HG02973 (cell line): ENCODE results near the gene SLC22A13.
"Not testable (repeated sequence)": the region's sequence is repeated elsewhere in the genome, so short reads cannot be mapped to it uniquely, and the experiment has no call there.

Source experiments
- ATAC-seq: cut with Tn5 transposase; IDR thresholded peaks from one replicate; pipeline ENCODE4 v1.9.1; 2021; ENCODE audit warnings: moderate library complexity; ENCODE audit not compliant: unreplicated experiment

SLC22A13 gene, protein sequence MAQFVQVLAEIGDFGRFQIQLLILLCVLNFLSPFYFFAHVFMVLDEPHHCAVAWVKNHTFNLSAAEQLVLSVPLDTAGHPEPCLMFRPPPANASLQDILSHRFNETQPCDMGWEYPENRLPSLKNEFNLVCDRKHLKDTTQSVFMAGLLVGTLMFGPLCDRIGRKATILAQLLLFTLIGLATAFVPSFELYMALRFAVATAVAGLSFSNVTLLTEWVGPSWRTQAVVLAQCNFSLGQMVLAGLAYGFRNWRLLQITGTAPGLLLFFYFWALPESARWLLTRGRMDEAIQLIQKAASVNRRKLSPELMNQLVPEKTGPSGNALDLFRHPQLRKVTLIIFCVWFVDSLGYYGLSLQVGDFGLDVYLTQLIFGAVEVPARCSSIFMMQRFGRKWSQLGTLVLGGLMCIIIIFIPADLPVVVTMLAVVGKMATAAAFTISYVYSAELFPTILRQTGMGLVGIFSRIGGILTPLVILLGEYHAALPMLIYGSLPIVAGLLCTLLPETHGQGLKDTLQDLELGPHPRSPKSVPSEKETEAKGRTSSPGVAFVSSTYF

DNA sequence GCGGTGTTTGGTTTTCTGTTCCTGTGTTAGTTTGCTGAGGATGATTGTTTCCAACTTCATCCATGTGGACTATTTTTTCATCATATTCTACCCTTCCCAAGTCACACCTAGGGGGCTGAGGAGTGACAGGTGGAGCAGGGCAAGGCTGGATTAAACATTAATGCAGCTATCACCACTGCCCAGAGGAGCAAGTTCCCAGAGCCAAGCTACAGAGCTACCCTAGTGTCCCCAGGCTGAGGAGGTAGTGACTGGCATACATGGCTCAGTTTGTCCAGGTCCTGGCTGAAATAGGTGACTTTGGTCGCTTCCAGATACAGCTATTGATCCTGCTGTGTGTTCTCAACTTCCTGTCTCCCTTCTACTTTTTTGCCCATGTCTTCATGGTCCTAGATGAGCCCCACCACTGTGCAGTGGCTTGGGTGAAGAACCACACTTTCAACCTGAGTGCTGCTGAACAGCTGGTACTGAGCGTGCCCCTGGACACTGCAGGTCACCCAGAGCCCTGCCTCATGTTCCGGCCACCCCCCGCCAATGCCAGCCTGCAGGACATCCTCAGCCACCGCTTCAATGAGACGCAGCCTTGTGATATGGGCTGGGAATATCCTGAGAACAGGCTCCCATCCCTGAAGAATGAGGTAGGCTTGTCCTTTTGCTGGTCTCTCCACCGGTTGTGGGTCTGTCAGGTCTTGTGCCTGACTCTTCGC is at the start of gene SLC22A13:
TSS of gene SLC22A13 (plus strand) at position 209 of the 704 bp plus-strand sequence. CDS start at position 258, 49 bp downstream.
- no peak for ATAC-seq

DNA sequence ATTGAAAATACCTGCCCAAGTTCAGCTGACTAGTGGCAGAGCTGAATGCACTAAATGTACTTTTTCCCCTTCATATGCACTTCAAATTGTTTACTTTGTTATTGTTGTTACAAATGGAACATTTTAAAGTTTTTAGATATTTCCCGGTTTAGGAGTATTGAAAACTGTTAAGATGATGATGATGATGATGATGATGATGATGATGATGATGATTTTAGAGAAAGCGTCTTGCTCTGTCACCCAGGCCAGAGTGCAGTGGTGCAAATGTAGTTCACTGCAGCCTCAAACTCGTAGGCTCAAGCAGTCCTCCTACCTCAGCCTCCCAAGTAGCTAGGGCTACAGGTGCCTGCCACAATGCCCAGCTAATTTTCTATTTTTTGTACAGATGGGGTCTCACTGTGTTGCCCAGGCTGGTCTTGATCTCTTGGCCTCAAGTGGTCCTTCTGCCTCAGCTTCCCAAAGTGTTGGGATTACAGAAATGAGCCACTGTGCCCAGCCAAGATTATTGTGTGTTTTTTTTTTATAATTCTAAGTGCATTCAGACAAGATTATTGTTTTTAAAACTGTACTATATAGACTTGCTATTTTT is 45.9 kb upstream of the SLC22A13 start:
- no peak for ATAC-seq

GRCh38 chr3:38221005-38221404 is 44.6 kb upstream of the SLC22A13 start:
- ATAC-seq = no peak

- ATAC-seq = no peak
Measured at GRCh38 chr3:38222032-38222634, 43.5 kb upstream of the SLC22A13 start.

DNA sequence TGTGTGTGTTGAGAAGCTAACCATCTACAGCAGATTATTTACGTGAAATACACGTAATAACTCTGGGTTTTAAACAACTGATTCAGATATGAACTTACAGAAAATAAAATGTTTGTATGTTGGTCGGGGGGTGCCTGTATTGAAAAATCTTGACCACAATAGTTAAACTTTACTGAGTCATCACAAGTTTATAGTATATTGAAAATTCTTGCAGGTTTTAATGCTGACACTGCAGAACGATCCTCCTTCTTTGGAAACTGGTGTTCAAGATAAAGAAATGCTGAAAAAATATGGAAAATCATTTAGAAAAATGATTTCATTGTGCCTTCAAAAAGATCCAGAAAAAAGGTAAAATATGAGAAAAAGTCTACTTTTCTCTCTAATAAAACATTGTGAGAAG is 41.3 kb upstream of the SLC22A13 start:
- no peak for ATAC-seq

DNA sequence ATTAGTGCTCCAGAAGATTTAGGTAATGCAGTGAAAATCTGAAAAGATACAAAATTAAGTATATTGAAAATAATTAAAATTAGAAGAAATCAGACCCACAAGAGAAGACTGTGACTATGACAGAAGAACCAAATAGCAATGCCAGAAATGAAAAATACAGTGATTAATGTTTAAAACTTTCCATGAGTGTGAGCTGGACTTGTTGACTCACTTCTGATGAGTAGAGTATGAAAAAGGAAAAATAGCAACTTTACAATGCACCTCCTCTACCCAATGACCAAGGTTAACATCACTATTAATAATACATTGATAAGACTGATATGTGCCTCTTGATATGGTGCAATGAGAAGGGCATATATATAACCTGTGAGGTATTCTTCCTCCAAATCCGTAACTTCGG is 39.3 kb upstream of the SLC22A13 start:
- ATAC-seq = no peak

- no peak for ATAC-seq
Measured at GRCh38 chr3:38227989-38228388, 37.6 kb upstream of the SLC22A13 start.

DNA sequence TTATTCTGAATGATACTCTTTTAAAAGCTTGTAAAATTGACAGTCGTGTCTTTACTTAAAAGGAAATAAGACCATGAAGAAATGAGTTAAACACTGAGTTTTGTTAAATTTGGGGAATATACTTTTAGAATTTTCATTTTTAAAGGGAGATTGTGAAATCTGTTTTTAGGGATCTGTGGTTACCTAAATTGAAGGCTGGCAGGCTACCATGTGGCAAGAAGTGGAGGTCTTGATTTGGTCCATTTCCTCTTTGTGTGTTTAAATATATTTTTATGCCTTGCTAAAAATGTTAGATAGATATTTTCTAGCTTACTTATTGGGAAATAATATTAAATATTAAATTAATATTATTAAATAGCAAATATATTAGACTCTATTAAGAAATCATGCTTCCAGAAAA is 36.6 kb upstream of the SLC22A13 start:
- no peak for ATAC-seq

GRCh38 chr3:38232701-38233100 is 32.9 kb upstream of the SLC22A13 start:
- no peak for ATAC-seq

DNA sequence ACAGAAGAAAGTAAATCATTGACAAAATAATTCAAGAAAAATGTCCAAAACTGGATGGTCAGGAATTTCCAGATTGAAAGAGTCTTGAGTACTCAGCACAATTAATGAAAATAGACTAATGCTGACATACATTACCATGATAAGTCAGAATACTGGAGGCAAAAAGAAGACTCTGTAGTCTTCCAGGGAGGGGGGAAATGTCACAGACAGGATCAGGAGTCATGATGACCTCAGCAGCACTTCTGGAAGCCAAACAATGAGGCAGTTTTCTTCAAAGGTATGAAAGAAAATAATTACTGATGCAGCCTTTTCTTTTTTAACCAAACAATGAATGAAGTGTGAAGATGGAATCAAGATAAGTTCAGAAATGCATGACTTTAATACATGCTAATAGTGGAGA is 30.1 kb upstream of the SLC22A13 start:
- no peak for ATAC-seq

- no peak for ATAC-seq
Measured at GRCh38 chr3:38238416-38239008, 27.1 kb upstream of the SLC22A13 start.

DNA sequence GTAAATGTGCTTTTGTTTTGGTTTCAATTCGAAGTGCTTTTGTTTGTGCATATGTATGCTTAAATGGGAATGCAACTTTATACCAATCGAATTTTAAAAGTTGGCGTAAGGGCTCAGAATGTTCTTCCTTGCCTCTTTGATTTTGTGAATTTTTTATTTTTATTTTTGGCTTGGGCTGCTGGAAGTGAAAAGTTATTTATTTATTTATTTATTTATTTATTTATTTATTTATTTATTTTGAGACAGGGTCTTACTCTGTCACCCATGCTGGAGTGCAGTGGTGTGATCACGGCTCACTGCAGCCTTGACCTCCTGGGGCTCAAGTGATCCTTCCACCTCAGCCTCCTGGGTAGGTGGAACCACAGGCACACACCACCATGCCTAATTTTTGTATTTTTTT is 22.8 kb upstream of the SLC22A13 start:
- ATAC-seq = not testable (repeated sequence)

- ATAC-seq = no peak
Measured at GRCh38 chr3:38245930-38246329, 19.7 kb upstream of the SLC22A13 start.

DNA sequence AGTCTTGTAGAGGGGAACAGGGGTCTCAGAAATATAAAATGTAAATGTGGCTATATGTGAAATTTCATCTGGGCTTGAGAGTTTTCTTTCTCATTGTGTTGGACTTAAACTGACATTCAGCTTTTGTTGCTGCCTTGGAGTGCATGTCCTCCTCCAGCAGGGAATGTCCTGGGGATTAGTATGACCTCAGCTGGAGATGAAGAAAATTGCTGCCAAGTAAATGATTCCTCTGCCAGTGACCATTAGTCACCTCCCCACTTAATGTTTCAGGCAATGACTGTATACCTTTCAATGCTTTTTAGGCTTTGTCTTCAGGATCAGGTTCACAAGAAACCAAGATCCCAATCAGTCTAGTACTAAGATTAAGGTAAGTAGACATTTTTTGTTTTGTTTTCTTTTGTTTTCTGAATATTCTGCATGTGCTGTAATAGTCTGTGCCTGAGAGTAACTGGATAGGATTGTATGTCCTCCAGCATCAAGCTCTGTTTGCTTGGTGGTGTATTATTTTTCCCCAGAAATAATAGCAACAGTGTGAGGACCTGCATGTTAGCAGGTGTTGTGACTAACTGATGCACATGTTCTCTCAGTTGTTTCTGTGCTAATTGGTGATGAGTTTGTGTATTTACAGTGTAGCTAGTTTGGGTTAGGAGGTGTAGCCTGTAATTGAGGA is 18.1 kb upstream of the SLC22A13 start:
- no peak for ATAC-seq

DNA sequence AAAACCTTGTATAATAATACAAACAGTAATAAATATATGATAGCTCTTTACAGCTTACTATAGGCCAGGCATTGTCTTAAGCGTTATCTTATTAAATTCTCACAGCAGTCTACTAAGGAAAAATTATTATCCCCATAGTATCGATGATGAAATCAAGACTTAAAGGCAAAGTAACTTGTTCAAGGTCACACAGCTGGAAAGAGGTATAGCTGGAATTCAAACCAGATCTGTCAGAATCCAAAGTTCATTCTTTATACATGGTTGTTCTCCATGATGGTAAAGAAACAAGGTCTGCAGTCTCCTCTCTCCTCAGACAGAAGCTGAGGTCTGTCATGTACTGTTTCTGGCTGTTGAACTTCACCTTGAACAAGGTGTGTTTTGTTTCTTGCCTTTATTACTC is 15.4 kb upstream of the SLC22A13 start:
- ATAC-seq = no peak

DNA sequence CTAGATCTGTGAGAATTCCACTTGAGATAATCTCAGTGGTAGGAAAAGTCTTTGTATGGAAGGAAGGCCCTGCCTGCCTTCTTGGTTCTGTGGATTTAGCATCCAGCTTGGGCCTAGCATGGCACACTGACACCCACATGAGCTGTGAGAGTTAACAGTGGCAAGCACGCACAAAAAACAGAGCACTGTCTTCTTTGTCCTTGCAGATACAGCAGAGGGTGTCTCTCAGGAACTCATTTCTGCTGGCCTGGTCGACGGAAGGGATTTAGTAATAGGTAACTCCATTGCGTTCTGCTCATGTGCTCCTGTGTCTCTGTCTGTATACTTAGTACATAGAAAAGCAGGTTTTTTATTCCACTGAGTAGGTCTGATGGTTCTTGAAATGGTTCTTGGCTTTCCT is 14.4 kb upstream of the SLC22A13 start:
- ATAC-seq = no peak

- ATAC-seq = no peak
Measured at GRCh38 chr3:38253704-38254103, 11.9 kb upstream of the SLC22A13 start.

DNA sequence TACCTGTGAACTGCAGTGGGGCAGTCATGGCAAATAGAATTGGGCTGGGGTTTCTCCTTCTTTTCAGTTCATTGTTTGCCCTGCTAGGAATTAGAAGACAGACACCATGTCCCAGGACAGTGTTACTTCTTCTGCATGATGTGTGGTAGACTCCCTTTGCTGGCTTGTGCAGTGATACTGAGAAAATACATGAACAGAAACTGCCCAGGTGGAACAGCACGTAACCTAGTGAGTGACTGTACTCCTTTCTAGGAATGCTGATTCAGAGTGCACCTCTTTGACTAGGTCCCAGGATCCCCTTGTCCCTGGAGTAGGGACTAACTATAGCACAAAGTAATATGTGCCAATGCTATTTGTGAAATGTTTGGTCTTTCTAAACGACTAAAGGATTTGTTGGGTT is 10.7 kb upstream of the SLC22A13 start:
- no peak for ATAC-seq

DNA sequence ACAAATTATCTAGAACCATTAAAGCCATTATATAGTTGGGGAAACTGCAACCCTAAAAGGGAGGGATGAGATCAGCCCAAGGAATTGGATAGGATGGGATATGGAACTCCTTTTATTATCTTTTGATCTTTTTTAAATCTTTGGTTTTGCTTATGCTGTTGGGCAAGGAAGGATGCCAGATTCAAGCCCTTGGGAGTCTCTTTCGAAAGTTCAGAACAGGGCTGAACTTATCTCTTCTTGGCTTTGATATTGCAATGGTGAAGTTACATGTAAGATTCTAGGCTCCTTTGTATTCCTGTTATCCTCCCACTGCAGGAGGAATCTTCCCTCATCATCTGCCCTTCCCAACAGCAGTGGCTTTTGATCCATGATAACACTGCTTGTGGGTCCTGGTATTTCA is 10.0 kb upstream of the SLC22A13 start:
- no peak for ATAC-seq

DNA sequence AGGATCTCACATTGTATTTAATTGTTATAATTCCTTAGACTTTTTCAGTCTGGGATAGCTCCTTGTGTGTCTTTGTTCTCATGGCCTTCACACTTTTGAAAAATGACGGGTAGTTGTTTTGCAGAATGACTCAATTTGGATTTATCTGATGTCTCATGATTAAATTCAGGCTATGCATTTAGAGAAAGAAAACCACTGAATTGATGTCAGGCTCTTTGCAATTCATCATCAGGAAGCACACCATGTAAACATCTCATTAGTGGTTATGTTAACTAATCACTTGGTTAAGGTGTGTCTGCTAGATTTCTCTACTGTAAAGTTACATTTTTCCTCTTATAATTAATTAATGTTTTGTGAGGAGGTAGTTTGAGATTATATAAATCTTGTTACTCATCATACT is 8.0 kb upstream of the SLC22A13 start:
- ATAC-seq = no peak
